HepG2 (cell line): Measurements from ENCODE around the gene MARK2. TPM values are rescaled to one million over a fixed set of nuclear protein-coding genes. Genes with fewer than 3 reads are reported as not detected.
A peak's percentile ranks its signal among the peaks of the same experiment; 100 is the strongest.

Source experiments
- CBX5 ChIP-seq: sonication (generic); formaldehyde crosslinking; IDR thresholded peaks from 2 replicates; pipeline ENCODE4 v1.4.0; 2020; ENCODE audit warnings: missing genetic modification reagents, borderline replicate concordance
- FOXC1 ChIP-seq: sonication (generic); formaldehyde crosslinking; IDR thresholded peaks from 2 replicates; pipeline ENCODE4 v1.8.0; 2022; ENCODE audit warnings: mild to moderate bottlenecking, missing genetic modification reagents, borderline replicate concordance
- MEF2D ChIP-seq: sonication (generic); formaldehyde crosslinking; IDR thresholded peaks from 2 replicates; pipeline ENCODE4 v1.5.1; 2020; ENCODE audit warnings: mild to moderate bottlenecking, missing genetic modification reagents
- POLR2AphosphoS5 ChIP-seq: IDR thresholded peaks from 2 replicates; pipeline ENCODE4 v1.6.1; 2012; ENCODE audit warnings: low read depth, low read length
- RFXAP ChIP-seq: sonication (generic); formaldehyde crosslinking; IDR thresholded peaks from 2 replicates; pipeline ENCODE4 v1.4.0; 2020; ENCODE audit warnings: missing genetic modification reagents, borderline replicate concordance
- RNF2 ChIP-seq: fragments of 450-650 bp; conservative IDR thresholded peaks from 2 replicates; pipeline ENCODE4 v1.6.1; 2016; ENCODE audit warnings: low read depth
- SAP130 ChIP-seq: IDR thresholded peaks from 2 replicates; pipeline ENCODE4 v1.6.1; 2016; ENCODE audit warnings: low read depth
- SOX6 ChIP-seq, 2 experiments: fragments of 450-650 bp in 1 of 2; sonication (generic) in 1 of 2; formaldehyde crosslinking in 1 of 2; IDR thresholded peaks; 2 replicates each; pipeline versions ENCODE4 v1.4.0 to v1.6.1; 2017 to 2020; ENCODE audit warnings: antibody characterized with exemption in 1 of 2, mild to moderate bottlenecking in 1 of 2, missing genetic modification reagents in 1 of 2
- SP4 ChIP-seq: sonication (generic); formaldehyde crosslinking; IDR thresholded peaks from 2 replicates; pipeline ENCODE4 v1.8.1; 2023; ENCODE audit warnings: mild to moderate bottlenecking, missing genetic modification reagents
- TGIF2 ChIP-seq: IDR thresholded peaks from 2 replicates; pipeline ENCODE4 v1.6.1; 2016; ENCODE audit warnings: control low read depth, missing compliant biosample characterization
- ZNF317 ChIP-seq: sonication (generic); formaldehyde crosslinking; IDR thresholded peaks from 2 replicates; pipeline ENCODE4 v1.5.0; 2020; ENCODE audit warnings: mild to moderate bottlenecking, missing genetic modification reagents
- ZNF496 ChIP-seq: sonication (generic); formaldehyde crosslinking; IDR thresholded peaks from 2 replicates; pipeline ENCODE4 v1.8.1; 2023; ENCODE audit warnings: mild to moderate bottlenecking, moderate library complexity, missing genetic modification reagents; ENCODE audit not compliant: insufficient replicate concordance
- ZNF567 ChIP-seq: sonication (generic); formaldehyde crosslinking; IDR thresholded peaks from 2 replicates; pipeline ENCODE4 v1.8.1; 2023; ENCODE audit warnings: mild to moderate bottlenecking, missing genetic modification reagents, borderline replicate concordance
- ZNF598 ChIP-seq: sonication (generic); formaldehyde crosslinking; IDR thresholded peaks from 2 replicates; pipeline ENCODE4 v1.5.1; 2020; ENCODE audit warnings: mild to moderate bottlenecking, missing genetic modification reagents, borderline replicate concordance
- ZNF619 ChIP-seq: sonication (generic); formaldehyde crosslinking; IDR thresholded peaks from 2 replicates; pipeline ENCODE4 v1.4.0; 2020; ENCODE audit warnings: mild to moderate bottlenecking, missing genetic modification reagents
- polyA plus RNA-seq, 8 experiments: library from polyadenylated mRNA; depleted of rRNA in 3 of 8; stranded (reverse) in 7 of 8; unstranded in 1 of 8; fragments of >200 nt; fragmentation: Illumina TruSeq in 4 of 8; extraction: Trizol in 4 of 8; gene quantifications; 2 replicates each; pipeline versions ENCODE4 v1.2.1 to v1.2.3, GENCODE V29; 2011 to 2016; ENCODE audit warnings: low read depth in 4 of 8, missing spikeins in 1 of 8, mixed read lengths in 1 of 8; ENCODE audit not compliant: insufficient read depth in 1 of 8
- total RNA-seq, 5 experiments: library from RNA; depleted of rRNA; stranded (reverse); fragments of >200 nt; fragmentation: Illumina TruSeq; extraction: Trizol; gene quantifications; 2 replicates each; pipeline ENCODE4 v1.2.3, GENCODE V29; 2016; ENCODE audit warnings: low read depth in 1 of 5
- TF ChIP-seq, protein P1 (sequence below): sonication (generic); formaldehyde crosslinking; conservative IDR thresholded peaks from 2 replicates; pipeline ENCODE4 v1.5.0; 2020; ENCODE audit warnings: missing genetic modification reagents
- TF ChIP-seq, protein P2 (sequence below): sonication (generic); formaldehyde crosslinking; IDR thresholded peaks from 2 replicates; pipeline ENCODE4 v1.4.0; 2020; ENCODE audit warnings: mild to moderate bottlenecking, missing genetic modification reagents
- TF ChIP-seq, protein P3 (sequence below): sonication (generic); formaldehyde crosslinking; IDR thresholded peaks from 2 replicates; pipeline ENCODE4 v1.4.0; 2020; ENCODE audit warnings: missing genetic modification reagents

Gene MARK2
- total and polyA plus RNA-seq, 2 of the 13 experiments (the other 11 are each of a cell fraction or from before 2014, with no cell fraction given), result 13.5 to 13.9 TPM

DNA sequence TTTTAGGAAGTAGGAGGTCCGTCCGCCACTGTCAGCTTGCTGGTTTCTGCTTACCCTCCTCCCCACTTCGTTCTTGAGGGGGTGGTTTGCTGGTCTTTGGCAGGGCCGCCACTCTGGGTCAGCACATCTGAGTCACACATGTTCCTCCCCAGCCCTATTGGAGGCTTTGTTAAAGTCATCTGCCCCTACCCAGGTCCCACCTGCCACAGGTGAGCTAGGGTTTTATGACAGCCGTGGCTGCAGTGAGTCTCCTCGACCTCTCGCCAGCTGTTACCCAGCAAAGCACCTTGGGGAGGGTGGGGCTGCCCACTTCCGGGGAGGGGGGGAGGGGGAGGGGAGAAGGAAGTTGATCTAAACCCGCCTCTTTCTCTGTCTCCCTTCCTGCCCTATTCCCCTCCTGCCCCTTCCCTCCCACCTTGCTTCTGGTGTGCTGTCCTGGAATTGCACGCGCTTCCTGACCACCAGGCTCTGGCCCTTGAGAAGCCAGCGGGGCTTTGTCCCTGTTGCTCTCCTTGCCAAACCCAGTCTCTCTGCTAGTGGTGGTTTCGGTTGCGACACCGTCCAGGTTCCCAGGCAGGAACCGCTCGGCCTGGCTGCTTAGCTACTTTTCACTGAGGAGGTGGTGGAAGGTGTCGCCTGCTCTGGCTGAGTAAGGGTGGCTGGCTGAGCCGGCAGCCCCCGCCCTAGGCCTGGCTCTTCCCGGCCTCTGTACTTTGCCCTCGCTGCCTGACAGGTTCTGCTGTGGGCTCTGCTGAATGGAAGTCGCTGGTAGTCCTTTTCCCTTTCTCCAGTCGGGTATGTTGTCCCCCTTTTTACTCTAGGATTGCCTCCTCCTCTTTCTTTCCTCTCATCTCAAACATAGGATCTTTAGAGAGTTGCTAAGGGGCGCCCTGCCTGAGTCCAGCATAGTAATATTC lies 49.5 kb downstream of the MARK2 start (continued):
- TF ChIP-seq ZNF598 (peak; percentile 39; the same call in 1 of the 2 replicates), POLR2AphosphoS5 (peak; percentile 71), ZNF317 (CRISPR knock-in tag) (0 out of 2 replicates have a peak, but pooled peaks have one; percentile 25), FOXC1 (CRISPR knock-in tag) (peak; percentile 85; the same call in 1 of the 2 replicates), MEF2D (CRISPR knock-in tag) (peak; percentile 60; the same call in 1 of the 2 replicates), TGIF2 (0 out of 2 replicates have a peak, but pooled peaks have one; percentile 67), RNF2 (peak; percentile 86; the same call in 1 of the 2 replicates), RFXAP (CRISPR knock-in tag) (peak; percentile 61; the same call in 1 of the 2 replicates), CBX5 (CRISPR knock-in tag) (no peak), ZNF619 (CRISPR knock-in tag) (peak; percentile 70; the same call in 1 of the 2 replicates), SAP130 (CRISPR knock-in tag) (peak; percentile 89), ZNF496 (CRISPR knock-in tag) (no peak), ZNF567 (CRISPR knock-in tag) (0 out of 2 replicates have a peak, but pooled peaks have one; percentile 49), SOX6 (IDR thresholded peaks at IDR 0.05) (no peak), SOX6 (CRISPR knock-in tag; IDR thresholded peaks at IDR 0.05) (peak; percentile 61), SP4 (CRISPR knock-in tag) (0 out of 2 replicates have a peak, but pooled peaks have one; percentile 25)
- TF ChIP-seq, protein P1, sequence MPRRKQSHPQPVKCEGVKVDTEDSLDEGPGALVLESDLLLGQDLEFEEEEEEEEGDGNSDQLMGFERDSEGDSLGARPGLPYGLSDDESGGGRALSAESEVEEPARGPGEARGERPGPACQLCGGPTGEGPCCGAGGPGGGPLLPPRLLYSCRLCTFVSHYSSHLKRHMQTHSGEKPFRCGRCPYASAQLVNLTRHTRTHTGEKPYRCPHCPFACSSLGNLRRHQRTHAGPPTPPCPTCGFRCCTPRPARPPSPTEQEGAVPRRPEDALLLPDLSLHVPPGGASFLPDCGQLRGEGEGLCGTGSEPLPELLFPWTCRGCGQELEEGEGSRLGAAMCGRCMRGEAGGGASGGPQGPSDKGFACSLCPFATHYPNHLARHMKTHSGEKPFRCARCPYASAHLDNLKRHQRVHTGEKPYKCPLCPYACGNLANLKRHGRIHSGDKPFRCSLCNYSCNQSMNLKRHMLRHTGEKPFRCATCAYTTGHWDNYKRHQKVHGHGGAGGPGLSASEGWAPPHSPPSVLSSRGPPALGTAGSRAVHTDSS (CRISPR knock-in tag), result no peak
- TF ChIP-seq, protein P2, sequence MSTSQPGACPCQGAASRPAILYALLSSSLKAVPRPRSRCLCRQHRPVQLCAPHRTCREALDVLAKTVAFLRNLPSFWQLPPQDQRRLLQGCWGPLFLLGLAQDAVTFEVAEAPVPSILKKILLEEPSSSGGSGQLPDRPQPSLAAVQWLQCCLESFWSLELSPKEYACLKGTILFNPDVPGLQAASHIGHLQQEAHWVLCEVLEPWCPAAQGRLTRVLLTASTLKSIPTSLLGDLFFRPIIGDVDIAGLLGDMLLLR (CRISPR knock-in tag), result peak; percentile 86; the same call in 1 of the 2 replicates
- TF ChIP-seq, protein P3, sequence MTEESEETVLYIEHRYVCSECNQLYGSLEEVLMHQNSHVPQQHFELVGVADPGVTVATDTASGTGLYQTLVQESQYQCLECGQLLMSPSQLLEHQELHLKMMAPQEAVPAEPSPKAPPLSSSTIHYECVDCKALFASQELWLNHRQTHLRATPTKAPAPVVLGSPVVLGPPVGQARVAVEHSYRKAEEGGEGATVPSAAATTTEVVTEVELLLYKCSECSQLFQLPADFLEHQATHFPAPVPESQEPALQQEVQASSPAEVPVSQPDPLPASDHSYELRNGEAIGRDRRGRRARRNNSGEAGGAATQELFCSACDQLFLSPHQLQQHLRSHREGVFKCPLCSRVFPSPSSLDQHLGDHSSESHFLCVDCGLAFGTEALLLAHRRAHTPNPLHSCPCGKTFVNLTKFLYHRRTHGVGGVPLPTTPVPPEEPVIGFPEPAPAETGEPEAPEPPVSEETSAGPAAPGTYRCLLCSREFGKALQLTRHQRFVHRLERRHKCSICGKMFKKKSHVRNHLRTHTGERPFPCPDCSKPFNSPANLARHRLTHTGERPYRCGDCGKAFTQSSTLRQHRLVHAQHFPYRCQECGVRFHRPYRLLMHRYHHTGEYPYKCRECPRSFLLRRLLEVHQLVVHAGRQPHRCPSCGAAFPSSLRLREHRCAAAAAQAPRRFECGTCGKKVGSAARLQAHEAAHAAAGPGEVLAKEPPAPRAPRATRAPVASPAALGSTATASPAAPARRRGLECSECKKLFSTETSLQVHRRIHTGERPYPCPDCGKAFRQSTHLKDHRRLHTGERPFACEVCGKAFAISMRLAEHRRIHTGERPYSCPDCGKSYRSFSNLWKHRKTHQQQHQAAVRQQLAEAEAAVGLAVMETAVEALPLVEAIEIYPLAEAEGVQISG (CRISPR knock-in tag), result peak; percentile 71
